ENCODE measurements around the gene TPK1.

TPK1 gene

DNA sequence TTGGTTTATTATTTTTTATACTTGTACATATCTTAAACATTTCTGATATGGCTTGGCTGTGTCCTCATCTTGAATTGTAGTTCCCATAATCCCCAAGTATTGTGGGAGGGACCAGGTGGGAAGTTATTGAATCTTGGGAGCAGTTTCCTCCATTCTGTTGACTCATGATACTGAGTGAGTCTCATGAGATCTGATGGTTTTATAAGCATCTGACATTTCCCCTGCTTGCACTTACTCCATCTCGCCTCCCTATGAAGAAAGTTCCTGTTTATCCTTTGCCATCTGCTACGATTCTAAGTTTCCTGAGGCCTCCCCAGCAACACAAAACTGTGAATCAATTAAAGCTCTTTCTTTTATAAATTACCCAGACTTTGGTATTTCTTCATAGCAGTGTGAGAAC, 207.7 kb downstream of the TPK1 start:
- TF ChIP-seq CTCF (IDR thresholded peaks at IDR 0.05) = no peak
- H3K27ac ChIP-seq = no peak overlapping the region
- no peak overlapping the region for H3K4me3 ChIP-seq
- DNase-seq (ENCODE audit: low spot score) = no peak

DNA sequence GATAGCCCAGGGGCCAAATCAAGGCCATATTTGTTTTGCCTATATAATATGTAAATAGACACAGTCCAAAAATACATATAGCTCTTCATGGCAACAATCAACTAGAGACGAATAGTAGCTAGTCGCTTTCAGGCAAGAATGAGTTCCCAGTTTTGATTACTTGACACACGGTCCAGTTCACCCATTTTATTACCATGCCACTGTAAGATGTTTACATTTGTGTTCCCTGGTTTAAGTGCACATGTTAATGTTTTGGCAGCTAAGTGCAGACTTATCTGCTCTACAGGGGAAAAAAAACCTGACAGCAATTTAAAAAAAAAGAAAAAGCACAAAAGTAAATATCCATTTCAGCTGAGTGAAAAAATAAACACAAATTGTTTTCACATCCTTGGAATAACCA, 213.1 kb downstream of the TPK1 start:
- no peak for DNase-seq (ENCODE audit: low spot score)
- no peak for TF ChIP-seq CTCF (IDR thresholded peaks at IDR 0.05)
- H3K4me3 ChIP-seq = no peak overlapping the region
- no peak overlapping the region for H3K27ac ChIP-seq

DNA sequence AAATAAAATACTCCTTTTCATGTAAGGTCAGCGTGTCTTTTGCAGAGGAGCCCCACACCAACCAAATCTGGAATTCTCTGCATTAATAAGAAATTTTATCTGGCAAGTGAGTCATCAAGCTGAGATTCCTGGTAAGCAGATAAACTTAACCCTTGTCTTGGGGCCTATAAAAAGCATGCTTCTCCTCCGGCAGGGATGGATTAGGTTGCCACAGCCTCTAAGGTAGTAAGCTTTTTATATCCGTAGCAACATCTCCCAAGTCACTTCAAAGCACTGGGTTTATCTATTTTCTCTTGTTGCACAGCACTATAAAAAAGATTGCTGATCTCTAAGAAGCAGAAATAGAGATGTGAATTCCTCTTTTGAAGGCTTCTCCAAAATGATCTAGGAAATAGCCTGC, 229.6 kb downstream of the TPK1 start:
- H3K4me3 ChIP-seq = no peak overlapping the region
- no peak for TF ChIP-seq CTCF (IDR thresholded peaks at IDR 0.05)
- H3K27ac ChIP-seq = no peak overlapping the region
- no peak for DNase-seq (ENCODE audit: low spot score)

DNA sequence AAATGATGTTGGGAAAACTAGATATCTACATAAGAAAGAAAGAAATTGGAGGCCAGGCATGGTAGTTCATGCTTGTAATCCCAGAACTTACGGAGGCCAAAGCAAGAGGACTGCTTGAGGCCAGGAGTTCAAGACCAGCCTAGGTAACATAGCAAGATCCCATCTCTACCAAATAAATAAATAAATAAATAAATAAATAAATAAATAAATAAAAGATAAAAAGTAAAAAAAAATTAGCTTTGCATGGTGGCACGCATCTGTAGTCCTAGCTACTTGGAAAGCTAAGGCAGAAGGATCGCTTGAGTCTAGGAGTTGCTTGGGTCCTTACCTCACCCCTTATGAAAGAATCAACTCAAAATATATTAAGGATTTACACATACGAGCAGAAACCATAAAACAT, 238.9 kb downstream of the TPK1 start:
- Histone ChIP-seq H3K27ac (no peak overlapping the region), H3K4me3 (no peak overlapping the region)
- no peak for DNase-seq (ENCODE audit: low spot score)
- no peak for TF ChIP-seq CTCF (IDR thresholded peaks at IDR 0.05)

DNA sequence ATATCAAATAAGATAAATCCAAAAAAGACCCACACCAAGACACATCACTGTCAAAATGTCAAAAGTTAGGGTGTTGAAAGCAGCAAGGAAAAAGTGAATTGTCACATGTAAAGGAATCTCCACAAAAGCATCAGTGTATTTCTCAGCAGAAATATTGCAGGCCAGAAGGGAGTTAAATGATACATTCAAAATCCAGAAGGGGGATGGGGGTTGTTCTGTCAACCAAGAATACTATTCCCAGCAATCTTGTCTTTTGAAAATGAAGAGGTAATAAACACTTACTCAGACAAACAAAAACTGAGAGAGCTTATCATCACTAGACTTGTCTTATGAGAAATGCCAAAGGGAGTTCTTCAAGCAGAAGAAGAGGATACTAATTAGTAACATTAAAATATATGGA, 241.3 kb downstream of the TPK1 start:
- TF ChIP-seq CTCF (IDR thresholded peaks at IDR 0.05) = no peak
- Histone ChIP-seq H3K27ac (no peak overlapping the region), H3K4me3 (no peak overlapping the region)
- DNase-seq (ENCODE audit: low spot score) = no peak

DNA sequence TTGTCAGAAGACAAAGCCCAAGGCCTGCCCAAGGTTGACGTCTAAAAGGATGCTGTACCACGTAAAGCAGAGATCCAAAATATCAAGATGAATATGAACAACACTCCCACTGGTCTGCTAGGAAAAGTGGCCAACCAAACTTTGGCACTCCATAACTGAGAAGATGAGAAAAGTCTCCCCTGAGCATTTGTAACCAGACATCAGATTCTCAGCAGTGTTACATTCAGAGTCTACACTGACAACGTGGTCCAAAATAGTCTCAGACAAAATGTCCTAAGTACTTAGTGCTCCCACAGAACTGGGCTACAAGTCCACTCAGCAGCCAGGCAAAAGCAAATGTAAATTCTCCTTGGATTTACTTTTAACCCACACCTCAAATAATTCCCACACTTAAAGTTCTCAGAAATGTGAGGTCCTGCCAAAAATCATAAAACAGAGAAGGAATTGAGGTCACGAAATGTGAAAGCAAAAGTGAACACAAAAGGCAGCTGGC, 247.2 kb downstream of the TPK1 start:
- no peak overlapping the region for H3K4me3 ChIP-seq
- no peak for DNase-seq (ENCODE audit: low spot score)
- no peak overlapping the region for H3K27ac ChIP-seq
- TF ChIP-seq CTCF (IDR thresholded peaks at IDR 0.05) = no peak

DNA sequence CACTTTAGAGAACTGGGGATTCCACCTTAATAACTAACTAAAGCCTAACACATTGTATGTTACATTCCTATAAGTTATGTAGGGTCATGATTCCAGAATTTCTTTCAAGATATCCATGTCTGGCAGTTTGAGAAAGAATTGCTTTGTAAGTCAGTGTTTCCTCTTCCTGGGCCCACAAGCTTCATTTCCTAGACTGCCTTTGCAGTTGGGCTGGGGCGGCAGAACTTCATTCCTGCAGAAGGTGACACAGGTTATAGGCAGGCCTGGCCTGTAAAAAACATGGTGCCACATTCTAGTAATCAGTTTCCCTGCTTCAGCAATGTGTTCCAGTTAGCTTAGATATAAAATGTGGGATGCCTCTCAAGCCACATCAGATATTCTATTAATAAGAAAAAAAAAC, 248.2 kb downstream of the TPK1 start:
- H3K4me3 ChIP-seq = no peak overlapping the region
- DNase-seq (ENCODE audit: low spot score) = no peak
- TF ChIP-seq CTCF (IDR thresholded peaks at IDR 0.05) = no peak
- H3K27ac ChIP-seq = no peak overlapping the region

Data from coronary artery (tissue), 2 donors.